SKM-1 (cell line): ENCODE results near the gene ADGRA3.
A peak's percentile ranks its signal among the peaks of the same experiment; 100 is the strongest.

ENCODE experiments used
- DNase-seq: peaks from one replicate; lab custom pipeline; 2025; ENCODE audit not compliant: unreplicated experiment; lab: John Stamatoyannopoulos, UW

The ADGRA3 gene

DNA sequence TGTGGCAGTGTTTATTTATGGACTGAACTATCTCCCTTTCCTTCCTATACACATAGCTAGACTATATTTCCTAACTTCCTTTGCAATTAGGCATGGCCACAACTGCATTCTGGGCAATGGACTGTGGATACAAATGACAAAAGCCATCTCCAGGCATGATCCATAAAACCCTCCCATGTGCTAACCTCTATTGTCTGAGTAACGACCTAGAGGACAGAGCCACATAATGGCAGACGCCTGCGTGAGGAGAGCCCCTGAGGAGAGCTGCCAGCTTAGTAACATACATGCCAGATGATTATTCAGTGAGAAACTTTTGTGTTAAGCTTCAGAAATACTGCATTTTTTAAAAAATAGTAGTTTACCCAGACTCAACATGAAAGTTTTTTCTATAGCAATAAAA, 142.9 kb downstream of the ADGRA3 start:
- DNase-seq: no peak

DNA sequence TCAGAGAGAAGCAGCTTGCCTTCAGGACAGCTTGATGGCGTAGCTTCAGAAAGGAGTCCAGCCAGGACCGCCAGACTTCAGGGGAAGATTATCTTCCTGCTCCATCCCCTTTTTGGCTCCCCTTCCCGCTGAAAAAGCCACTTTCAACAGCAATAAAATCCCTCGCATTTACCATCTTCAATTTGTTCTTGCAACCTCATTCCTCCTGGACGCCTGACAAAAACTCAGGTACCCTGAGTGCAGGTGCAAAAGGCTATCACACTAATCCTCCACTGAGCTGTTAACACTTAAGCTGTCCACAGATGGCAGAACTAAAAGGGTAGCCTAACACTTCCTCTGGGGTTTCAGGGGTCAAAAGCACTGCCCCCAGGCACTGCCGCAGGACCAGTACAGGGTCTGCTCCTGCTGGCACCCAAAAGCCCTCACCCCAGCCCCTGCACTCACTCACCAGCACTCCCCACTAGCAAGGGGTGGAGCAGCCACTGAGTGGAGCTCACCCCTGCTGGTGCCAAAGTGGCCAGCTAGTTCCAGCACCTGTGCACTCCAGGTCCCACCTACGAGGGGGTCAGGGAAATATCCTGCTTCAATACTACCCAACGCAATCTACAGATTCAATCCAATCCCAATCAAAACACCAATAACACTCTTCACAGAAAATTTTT, 145.8 kb downstream of the ADGRA3 start:
- no peak for DNase-seq

DNA sequence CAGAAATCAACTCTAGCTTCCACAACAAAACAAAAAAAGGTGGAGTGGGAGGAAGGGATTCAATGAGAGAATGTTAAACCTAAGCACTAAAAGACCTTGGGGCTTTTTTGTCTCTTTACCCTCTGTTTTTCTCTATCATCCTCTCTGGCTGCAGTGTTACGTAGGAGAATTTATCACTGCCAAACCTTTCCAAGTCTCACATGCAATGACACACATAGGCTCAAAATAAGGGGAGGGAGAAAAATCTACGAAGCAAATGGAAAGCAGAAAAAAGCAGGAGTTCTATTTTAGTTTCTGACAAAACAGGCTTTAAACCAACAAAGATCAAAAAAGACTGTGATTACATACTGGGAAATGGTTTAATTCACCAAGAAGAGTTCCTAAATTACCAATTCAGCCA, 152.1 kb downstream of the ADGRA3 start:
- no peak for DNase-seq

DNA sequence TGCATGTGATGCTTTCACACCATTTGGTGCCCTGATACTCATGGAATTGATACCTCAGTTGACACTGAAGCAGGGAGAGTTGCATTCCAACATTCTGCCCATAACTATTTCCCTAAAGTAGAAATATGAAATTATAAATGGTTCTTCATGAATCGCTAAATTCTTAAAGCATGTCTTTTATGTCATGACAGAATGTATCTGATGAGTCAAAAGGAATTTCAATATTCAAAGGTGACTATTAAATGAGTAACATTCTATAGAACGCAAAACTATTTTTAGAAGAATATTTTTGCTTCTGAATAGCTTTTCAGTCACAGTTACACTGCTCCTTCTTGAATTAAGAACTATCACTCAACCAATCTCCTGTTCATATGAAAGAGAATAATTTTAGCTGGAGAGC, 152.8 kb downstream of the ADGRA3 start:
- no peak for DNase-seq

DNA sequence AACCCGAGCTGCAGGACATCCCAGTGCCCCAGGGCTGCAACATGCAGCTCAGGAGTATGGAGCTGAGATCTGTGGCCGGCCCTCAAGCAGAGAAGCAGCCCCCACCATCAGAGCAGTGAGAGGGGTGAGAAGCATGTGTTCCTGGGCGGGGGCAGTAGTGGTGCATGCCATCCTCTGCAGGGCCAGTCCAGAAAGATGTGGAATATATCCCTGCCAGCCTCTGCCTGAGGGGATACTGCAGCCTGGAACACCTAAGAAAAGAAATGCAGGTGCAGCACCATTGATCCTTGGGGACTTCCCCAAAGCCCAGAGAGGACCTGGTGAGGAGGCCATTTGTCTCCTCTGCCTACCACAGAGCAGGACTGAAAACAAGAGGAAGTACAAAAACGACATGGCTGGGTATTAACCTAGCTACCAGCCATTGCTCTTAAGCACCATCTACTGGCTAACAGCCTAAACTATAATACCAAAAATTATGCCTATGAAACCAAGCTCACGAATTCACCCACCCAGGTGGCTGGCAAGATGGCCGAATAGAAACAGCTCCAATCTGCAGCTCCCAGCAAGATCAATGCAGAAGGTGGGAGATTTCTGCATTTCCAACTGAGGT, 158.8 kb downstream of the ADGRA3 start:
- DNase-seq: peak; percentile 22

DNA sequence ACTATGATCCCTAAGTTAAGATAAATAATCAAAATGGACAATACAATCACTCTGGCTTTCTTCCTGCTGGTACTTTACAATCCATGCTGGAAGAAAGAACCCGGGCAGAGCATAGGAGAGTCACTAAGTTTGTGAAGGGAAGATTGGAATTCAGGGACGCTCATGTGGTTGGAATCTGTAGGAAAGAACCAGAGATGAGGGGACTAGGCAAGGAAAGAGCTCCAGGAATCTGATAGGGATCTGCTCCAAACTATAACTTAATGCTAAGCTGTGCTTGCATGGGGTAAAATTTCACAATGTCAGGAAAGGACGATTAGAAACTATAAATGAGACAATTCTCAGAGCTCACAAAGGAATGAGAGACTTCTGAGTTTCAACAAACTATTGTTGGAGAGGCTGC, 167.5 kb downstream of the ADGRA3 start:
- no peak for DNase-seq

DNA sequence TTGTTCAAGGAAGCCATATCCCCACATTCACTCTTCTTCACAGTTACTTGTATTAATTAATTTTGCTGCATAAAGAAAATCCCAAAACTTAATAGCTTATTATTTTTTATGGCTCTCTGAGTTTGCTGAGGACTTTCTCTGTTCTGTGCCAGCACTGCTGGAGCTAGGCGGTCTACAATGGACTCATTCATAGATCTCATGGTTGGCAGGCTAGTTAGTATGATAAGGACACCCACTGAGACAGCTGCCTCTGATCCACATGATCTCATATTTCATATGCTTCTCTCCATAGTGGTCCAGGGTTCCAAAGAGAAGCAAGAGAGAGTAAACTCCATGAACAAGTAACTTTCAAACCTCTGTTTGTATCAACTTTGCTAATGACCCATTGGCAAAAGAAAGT, 170.2 kb downstream of the ADGRA3 start:
- DNase-seq: no peak

DNA sequence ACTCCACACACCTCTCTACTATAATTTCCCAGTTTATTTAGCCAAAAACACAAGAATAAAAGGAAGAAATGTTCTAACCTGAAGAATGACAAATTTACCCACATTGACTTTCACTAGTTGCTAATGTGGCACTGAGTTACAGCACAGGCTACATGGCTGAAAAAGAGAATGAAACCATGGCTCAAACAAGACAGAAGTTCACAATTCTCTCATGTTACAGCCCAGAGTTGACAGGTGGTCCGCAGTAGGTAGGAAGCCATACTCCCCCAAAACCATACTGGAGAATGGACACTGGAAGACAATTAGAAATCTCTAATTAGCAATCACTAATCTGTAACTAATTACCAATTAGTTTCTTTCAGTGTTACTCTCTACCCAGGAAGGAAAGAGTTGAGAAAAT, 170.8 kb downstream of the ADGRA3 start:
- no peak for DNase-seq

DNA sequence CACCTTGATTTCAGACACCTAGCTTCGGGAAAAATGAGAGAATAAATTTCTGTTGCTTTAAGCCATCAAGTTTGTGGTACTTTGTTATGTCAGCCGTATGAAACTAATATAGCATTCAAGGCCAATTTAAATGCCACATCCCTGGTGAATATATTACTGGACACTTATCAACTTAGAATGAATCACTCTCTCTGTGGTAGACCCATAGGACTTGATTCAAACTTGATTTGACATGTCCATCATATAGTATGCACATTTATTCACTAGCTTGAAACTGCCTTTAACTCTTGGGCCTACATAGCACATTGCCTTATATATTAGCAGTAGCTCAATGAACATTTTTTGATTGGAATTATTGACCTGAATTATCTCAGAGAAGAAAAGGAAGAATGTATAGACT, 172.3 kb downstream of the ADGRA3 start:
- DNase-seq: no peak

DNA sequence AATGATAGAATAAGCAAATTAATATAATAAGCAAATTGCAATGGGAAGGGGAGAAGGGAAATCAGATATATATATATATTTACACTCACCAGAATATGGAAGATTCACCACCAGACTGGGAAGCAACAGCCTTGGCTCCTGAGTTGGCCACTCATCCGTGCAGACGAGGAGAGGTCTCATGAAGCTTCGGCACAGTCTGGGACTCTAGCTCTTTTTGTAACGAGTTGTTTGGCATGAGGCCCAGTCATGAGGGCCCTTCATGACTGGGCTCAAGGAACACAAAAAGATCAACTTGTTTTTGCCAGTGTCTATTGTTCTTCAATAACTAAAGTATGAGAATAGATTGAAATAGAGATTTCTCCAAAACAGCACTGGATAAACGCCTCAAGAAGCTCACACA, 176.4 kb downstream of the ADGRA3 start:
- no peak for DNase-seq

DNA sequence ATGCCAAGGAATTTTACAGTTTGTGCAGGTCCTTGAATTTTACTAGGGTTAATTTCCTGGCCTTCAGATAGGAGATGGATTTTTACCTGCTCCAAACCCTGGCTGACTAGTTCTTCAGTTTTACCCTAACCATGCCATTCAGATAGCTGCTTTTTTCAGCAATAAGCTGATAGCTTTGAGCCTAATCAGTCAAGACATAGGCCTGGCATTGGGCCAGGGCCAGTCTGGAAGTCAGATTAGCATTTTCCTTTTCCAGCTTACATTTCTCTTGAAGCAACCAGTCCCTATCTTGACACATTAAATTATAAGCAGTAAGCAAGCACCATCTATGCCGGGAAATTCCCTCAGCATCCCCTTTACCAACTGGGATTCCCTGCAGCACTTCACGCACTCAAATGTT, 177.1 kb downstream of the ADGRA3 start:
- DNase-seq: no peak
